Epithelial cell of proximal tubule (primary cell): ENCODE data around the gene LIX1. TPM values are rescaled to one million over a fixed set of nuclear protein-coding genes. Genes with fewer than 3 reads are reported as not detected.

Experiments
- DNase-seq: peaks from one replicate; pipeline ENCODE4 v3.0.0-alpha.2; 2011; ENCODE audit warnings: low read depth
- H3K4me3 ChIP-seq: 2 replicates; pipeline ENCODE4 v1.5.1; 2011; ENCODE audit warnings: low read depth, mild to moderate bottlenecking, low read length
- total RNA-seq: library from RNA; depleted of rRNA; stranded (reverse); fragments of >200 nt; gene quantifications from 2 replicates; pipeline ENCODE4 v1.2.3, GENCODE V29; 2015
- TF ChIP-seq, protein P1 (sequence below): conservative IDR thresholded peaks from 2 replicates; pipeline ENCODE4 v1.5.1; 2012; ENCODE audit warnings: low read depth, mild to moderate bottlenecking, low read length

LIX1 gene
- total RNA-seq, 1 donor from 2014 or later: 0.12 TPM

GRCh38 chr5:97131139-97131710 lies 11.2 kb downstream of the LIX1 start:
- H3K4me3 ChIP-seq: no peak overlapping the region
- DNase-seq: no peak
- TF ChIP-seq, protein P1, sequence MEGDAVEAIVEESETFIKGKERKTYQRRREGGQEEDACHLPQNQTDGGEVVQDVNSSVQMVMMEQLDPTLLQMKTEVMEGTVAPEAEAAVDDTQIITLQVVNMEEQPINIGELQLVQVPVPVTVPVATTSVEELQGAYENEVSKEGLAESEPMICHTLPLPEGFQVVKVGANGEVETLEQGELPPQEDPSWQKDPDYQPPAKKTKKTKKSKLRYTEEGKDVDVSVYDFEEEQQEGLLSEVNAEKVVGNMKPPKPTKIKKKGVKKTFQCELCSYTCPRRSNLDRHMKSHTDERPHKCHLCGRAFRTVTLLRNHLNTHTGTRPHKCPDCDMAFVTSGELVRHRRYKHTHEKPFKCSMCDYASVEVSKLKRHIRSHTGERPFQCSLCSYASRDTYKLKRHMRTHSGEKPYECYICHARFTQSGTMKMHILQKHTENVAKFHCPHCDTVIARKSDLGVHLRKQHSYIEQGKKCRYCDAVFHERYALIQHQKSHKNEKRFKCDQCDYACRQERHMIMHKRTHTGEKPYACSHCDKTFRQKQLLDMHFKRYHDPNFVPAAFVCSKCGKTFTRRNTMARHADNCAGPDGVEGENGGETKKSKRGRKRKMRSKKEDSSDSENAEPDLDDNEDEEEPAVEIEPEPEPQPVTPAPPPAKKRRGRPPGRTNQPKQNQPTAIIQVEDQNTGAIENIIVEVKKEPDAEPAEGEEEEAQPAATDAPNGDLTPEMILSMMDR: no peak

GRCh38 chr5:97127727-97128126 lies 14.7 kb downstream of the LIX1 start:
- TF ChIP-seq, protein P1: no peak
- H3K4me3 ChIP-seq: no peak overlapping the region
- no peak for DNase-seq

DNA sequence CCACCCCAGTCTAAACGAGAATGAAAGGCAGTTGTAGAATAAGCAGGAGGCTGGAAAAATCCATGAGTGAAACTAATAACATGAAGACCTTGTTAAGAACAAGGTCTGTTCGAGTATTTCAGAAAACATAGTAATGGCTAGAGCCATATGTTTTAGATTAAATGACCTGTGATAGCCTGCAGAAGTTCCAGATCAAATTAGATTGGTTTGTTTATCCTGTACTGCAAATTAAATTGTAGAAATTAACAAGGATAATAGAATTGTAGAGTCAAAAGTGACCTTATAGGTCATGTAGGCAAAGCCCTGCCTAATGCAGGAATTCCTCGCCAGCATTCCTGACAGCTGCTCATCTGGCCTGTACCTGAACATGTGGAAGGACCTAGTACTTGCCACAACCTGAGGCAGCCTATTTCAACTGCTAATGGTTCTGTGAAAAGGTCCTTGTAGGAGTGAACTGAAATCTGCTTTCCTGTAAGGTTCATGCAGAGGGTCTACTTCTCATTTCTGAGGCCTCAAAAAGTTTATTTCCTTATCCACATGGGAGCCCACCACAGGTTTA lies 17.2 kb downstream of the LIX1 start:
- TF ChIP-seq, protein P1: no peak
- H3K4me3 ChIP-seq: no peak overlapping the region
- no peak for DNase-seq

GRCh38 chr5:97124335-97124734 lies 18.1 kb downstream of the LIX1 start:
- DNase-seq: no peak
- TF ChIP-seq, protein P1: no peak
- no peak overlapping the region for H3K4me3 ChIP-seq

- TF ChIP-seq, protein P1: no peak
- no peak overlapping the region for H3K4me3 ChIP-seq
- no peak for DNase-seq
Observed at GRCh38 chr5:97121848-97122247, 20.6 kb downstream of the LIX1 start.

- H3K4me3 ChIP-seq: no peak overlapping the region
- TF ChIP-seq, protein P1: no peak
- no peak for DNase-seq
Observed at GRCh38 chr5:97120195-97120594, 22.2 kb downstream of the LIX1 start.

GRCh38 chr5:97119007-97119390 lies 23.4 kb downstream of the LIX1 start:
- TF ChIP-seq, protein P1: no peak
- H3K4me3 ChIP-seq: no peak overlapping the region
- no peak for DNase-seq
